HG03520 (cell line): Measurements from ENCODE around the gene LDAH.
"Not testable (repeated sequence)": the region's sequence is repeated elsewhere in the genome, so short reads cannot be mapped to it uniquely, and the experiment has no call there.

ENCODE experiments used
- ATAC-seq: cut with Tn5 transposase; IDR thresholded peaks from one replicate; pipeline ENCODE4 v1.9.1; 2021; ENCODE audit warnings: mild to moderate bottlenecking, moderate library complexity; ENCODE audit not compliant: unreplicated experiment

Gene LDAH

GRCh38 chr2:20793944-20794343, 29.0 kb downstream of the LDAH start:
- not testable (repeated sequence) for ATAC-seq

GRCh38 chr2:20781656-20782265, 41.1 kb downstream of the LDAH start:
- ATAC-seq, result peak; percentile 76

GRCh38 chr2:20771299-20771698, 51.6 kb downstream of the LDAH start:
- ATAC-seq, result no peak

GRCh38 chr2:20766798-20767644, 55.9 kb downstream of the LDAH start:
- no peak for ATAC-seq

- no peak for ATAC-seq
Measured at GRCh38 chr2:20766213-20766612, 56.7 kb downstream of the LDAH start.

- no peak for ATAC-seq
Measured at GRCh38 chr2:20762945-20763683, 59.8 kb downstream of the LDAH start.

GRCh38 chr2:20759487-20759886, 63.4 kb downstream of the LDAH start:
- no peak for ATAC-seq

GRCh38 chr2:20758997-20759396, 63.9 kb downstream of the LDAH start:
- peak; percentile 53 for ATAC-seq

GRCh38 chr2:20757405-20758090, 65.4 kb downstream of the LDAH start:
- no peak for ATAC-seq

- no peak for ATAC-seq
Measured at GRCh38 chr2:20755132-20755800, 67.6 kb downstream of the LDAH start.

- ATAC-seq, result no peak
Measured at GRCh38 chr2:20752293-20752692, 70.6 kb downstream of the LDAH start.

GRCh38 chr2:20747317-20747716, 75.6 kb downstream of the LDAH start:
- ATAC-seq, result no peak

- no peak for ATAC-seq
Measured at GRCh38 chr2:20745924-20746555, 76.9 kb downstream of the LDAH start.

GRCh38 chr2:20744366-20745335, 78.2 kb downstream of the LDAH start:
- ATAC-seq, result peak; percentile 83

GRCh38 chr2:20738772-20739171, 84.1 kb downstream of the LDAH start:
- no peak for ATAC-seq

GRCh38 chr2:20737505-20737904, 85.4 kb downstream of the LDAH start:
- ATAC-seq, result peak; percentile 92

GRCh38 chr2:20728114-20728758, 94.7 kb downstream of the LDAH start:
- ATAC-seq, result no peak

GRCh38 chr2:20726913-20727312, 96.0 kb downstream of the LDAH start:
- ATAC-seq, result no peak
